Tibial nerve (tissue), 4 donors: Measurements from ENCODE around the gene HTRA2.

Experiments used
- CTCF ChIP-seq, 5 experiments: fragments of 200-600 bp in 3 of 5; fragments of 450-650 bp in 2 of 5; sonication (generic) in 3 of 5; IDR thresholded peaks; one replicate each; pipeline ENCODE4 v1.5.1; 2016 to 2019; ENCODE audit warnings: antibody characterized with exemption in 5 of 5, mild to moderate bottlenecking in 3 of 5, moderate library complexity in 2 of 5
- EP300 ChIP-seq, 2 donors: sonication (generic); formaldehyde crosslinking; IDR thresholded peaks; one replicate each; pipeline ENCODE4 v1.6.1; 2017; ENCODE audit warnings: antibody characterized with exemption in 2 of 2, mild to moderate bottlenecking in 1 of 2
- POLR2A ChIP-seq, 2 donors: fragments of 450-650 bp; IDR thresholded peaks; one replicate each; pipeline ENCODE4 v1.6.1; 2017; ENCODE audit warnings: antibody characterized with exemption in 2 of 2, mild to moderate bottlenecking in 2 of 2, moderate library complexity in 2 of 2

GRCh38 chr2:74515981-74516633, 13.6 kb upstream of the HTRA2 start:
- TF ChIP-seq CTCF (IDR thresholded peaks at IDR 0.05), result no peak
- TF ChIP-seq POLR2A (IDR thresholded peaks at IDR 0.05), result no peak
- TF ChIP-seq EP300 (IDR thresholded peaks at IDR 0.05), result no peak
